NCI-H187 treated with DMSO at 0.1 percent for 48 hours (cell line): ENCODE results near the gene TTYH3.

ENCODE experiments used
- DNase-seq: peaks from one replicate; lab custom pipeline; 2025; lab: John Stamatoyannopoulos, UW

The TTYH3 gene

GRCh38 chr7:2649139-2649838 lies 17.5 kb downstream of the TTYH3 start:
- no peak for DNase-seq

DNA sequence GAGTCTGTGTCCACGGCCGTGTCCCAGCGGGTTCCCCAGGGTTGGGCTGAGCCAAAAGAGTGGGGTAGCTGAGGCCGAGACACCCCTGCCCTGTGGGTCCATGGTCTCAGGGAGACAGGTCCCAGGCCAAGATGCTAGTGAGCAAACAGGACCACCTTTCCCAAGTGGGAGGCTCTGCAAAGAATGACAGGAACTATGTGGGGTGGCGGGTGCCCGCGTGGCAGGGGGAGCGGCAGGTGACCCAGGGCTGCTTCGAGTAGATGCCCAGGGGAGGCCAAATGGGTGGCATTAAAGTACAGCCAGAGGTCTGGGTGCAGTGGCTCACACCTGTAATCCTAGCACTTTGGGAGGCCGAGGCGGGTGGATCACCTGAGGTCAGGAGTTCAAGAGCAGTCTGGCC lies 18.2 kb downstream of the TTYH3 start:
- DNase-seq = no peak

DNA sequence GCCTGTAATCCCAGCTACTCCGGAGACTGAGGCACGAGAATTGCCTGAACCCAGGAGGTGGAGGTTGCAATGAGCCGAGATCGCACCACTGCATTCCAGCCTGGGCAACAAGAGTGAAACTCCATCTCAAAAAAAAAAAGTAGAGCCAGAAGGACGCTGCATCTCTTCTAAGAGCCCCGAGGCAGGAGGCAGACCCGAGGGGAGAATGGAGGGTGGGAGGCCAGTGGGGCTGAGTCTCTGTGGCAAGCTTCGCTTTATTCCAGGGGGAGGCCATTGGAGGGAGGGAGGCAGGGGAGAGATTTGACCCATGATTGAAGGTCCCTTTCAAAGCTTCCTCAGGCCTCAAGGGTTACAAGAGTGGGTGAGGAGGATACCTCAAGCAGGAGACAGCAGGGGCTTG lies 18.7 kb downstream of the TTYH3 start:
- no peak for DNase-seq

DNA sequence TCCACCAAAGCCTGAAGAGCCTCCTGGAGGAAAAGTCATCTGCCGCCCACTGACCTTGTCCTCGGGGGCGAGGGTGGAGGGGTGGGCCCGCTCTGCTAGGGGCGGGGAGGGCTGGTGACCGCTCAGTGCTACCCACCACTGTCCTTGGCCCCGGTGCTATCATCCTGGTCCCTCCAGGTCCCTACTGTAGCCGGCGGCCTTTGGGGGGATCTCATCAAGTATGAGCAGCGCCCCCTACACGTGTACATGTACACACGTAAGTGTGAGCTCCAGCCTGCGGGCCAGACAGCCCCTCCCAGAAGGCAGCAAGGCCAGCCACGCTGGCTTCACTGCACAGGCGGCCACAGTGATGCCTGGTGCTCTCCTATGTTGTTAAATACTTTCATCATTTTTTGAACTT lies 19.6 kb downstream of the TTYH3 start:
- DNase-seq = no peak

DNA sequence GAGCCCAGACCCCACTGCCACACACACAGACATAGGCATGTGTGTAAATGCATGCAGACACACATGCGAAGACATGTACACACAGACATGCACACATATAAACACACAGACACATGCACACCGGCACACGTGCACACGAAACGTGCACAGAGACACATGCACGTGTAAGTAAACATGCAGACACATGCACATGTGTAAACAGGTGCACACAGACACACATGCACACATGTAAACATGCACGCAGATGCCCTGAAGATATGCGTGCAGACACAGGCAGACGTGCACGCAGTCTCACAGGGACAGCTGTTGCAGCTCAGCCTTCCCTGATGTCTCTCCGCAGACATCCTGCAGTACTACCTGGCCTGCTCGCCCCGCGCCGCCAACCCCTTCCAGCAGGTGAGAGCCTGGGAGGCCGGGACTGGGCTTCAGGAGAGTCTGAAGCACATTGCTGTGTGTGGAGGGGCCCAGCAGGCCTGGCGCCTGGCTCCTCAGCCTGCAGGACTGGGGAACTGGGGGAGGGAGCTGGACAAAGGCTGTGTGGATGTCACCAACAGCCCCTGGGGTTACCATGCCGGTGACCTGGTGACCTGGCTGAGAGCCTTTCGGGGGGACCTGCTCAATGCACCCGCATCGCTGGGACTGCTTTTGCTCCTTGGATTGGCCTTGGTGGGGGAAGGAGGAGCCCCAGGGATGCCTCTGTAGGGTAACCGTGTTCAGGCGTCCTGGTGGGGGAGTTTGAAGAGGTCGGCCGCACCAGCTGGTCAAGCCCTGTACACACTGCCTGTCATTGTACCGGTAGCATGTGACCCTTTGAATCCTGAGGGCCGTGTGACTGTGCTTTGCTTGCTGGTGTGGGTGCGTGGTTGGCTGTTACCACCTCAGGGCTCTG lies 20.3 kb downstream of the TTYH3 start:
- DNase-seq = no peak

GRCh38 chr7:2652736-2653060 lies 20.9 kb downstream of the TTYH3 start:
- no peak for DNase-seq

DNA sequence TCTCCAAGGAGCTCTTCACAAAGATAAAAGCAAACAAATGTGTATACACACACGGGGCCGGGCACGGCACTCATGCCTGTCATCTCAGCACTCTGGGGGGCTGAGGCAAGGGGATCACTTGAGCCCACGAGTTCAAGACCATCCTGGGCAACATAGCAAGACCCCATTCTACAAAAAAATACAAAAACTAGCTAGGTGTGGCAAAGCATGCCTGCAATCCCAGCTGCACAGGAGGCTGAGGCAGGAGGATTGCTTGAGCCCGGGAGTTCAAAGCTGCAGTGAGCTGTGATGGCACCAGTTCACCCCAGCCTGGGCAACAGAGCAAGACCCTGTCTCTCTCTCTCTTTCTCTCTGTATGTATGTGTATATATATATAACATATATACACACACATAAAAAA lies 22.3 kb downstream of the TTYH3 start:
- no peak for DNase-seq

GRCh38 chr7:2655870-2656614 lies 24.3 kb downstream of the TTYH3 start:
- DNase-seq = no peak

DNA sequence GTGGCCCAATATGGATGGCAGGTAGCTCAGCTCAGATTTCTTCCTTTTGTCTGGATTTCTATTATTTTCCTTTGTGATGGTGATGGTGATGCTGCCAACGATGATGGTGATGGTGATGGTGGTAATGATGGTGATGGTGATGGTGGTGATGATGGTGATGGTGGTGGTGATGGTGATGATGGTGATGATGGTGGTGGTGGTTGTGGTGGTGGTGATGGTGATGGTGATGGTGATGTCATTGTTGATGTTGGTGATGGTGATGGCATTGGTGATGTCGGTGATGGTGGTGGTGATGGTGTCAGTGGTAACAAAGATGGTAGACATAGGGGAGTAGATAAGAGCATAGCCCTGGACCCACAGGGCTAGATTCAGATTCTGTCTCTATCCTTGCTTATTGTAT lies 25.4 kb downstream of the TTYH3 start:
- DNase-seq = no peak

DNA sequence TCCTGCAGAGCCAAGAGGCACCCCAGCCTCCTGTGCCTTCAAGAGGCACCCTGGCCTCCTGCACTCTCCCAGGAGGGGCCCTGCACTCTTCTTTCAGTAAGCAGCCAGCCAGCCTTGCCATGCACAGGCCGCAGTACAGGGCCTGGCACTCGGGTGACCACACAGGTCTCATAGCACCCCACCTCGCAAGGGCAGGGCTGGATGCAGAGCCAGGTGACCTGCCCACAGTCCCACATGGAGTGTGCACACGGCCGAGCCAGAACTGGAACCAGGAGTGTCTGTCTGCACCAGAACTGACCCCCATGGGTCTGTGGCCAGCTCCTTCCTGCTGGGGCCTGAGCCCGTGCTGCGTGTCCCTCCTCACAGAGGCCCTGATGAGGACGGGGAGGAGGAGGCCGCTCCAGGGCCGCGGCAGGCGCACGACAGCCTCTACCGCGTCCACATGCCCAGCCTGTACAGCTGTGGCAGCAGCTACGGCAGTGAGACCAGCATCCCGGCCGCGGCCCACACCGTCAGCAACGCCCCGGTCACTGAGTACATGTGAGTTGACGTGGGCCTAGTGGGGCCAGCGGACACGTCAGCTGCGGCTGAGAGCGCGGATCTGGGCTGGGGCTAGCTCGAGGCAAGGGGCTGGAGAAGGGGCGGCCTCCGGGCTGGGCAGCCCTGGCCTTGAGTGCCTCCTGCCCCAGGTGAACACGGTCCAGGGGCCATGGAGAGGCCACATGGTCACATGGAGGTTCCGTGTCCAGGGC lies 26.3 kb downstream of the TTYH3 start:
- no peak for DNase-seq

DNA sequence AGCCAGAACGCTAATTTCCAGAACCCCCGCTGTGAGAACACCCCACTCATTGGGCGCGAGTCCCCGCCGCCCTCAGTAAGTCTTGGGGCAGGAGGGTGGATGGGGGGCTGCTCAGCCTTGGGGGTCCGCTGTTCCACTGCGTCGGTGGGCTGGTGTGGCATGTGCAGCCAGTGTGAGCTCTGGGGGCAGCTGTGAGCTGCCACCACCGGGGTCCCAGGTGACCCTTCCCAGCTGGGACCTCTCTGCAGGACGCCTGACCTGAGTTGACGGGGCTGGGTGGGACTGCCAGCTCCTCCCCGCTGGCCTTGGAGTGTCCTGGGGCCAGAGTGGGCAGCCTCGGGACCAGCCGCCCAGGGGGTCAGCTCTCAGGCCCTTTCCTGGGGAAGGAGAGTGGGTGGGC lies 27.2 kb downstream of the TTYH3 start:
- DNase-seq = no peak

DNA sequence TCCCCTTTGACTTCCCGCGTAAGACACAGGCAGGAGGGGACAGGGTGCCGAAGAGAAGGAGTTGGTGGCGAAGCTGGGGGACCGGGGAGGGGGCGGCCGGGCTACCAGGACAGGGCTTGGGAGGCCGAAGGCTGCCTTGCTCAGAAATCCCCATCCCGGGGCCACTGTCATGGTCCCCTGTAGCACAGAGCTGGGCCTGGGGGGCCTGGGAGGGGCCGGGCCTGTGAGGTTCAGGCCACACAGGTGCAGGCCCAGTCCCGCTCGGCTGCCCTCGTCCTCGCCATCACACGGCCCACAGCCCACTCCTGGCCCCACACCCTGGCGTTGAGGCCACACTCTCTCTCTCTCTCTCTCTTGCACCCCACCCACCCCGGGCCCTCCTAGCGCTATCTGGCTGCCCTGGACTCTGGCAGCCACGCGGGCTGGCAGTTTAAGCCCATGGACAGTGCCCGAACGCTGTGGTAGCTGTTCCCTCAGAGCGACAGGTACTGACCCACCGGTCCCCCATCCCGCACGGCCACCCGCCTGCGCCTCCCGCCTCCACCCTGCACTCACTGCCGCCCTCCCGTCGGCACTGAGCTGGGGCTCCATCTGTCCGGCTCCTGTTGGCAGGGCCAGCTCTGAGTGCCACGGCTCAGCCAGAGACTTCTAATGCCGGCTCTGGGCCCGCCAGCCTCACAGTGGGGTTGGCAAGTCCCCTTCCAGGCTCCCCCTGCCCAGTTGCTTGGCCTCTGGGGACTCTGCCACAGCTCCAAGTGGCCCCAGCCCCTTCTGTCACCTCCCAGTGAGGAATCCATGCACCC lies 28.0 kb downstream of the TTYH3 start:
- DNase-seq = no peak

DNA sequence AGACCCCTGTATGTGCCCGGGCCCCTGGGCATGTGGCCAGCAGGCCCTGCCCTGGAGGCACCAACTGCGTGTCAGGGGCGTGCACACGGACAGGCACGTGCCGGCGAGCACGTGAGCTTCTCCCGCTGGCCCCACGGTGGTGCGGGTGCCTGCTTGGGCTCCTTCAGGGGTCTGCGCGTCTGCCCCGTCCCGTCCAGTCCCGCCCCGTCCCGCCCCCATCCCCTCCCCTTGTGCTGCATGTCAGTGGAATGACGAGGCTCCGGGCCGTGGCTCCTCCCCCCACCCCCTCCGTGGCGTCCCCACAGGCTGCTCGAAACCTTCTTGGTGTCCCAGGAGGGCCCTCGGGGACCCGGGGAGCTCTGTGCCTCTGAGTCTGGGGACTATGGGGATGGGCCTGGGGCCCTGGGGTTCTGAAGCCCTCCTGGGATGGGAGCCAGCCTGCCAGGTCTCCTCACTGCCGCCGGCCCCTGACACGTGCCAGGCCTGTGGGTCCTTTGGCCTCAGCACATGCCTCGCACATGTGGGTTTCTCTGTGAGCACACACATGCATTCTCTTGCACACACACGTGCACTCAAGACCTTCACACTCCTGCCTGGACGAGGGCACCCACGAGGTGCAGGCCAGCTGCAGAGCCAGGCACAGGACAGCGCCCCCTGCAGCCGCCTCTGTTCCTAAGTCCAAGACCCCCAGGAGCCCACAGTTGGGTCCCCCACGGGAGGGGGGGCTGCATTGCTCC lies 28.7 kb downstream of the TTYH3 start:
- DNase-seq = no peak

DNA sequence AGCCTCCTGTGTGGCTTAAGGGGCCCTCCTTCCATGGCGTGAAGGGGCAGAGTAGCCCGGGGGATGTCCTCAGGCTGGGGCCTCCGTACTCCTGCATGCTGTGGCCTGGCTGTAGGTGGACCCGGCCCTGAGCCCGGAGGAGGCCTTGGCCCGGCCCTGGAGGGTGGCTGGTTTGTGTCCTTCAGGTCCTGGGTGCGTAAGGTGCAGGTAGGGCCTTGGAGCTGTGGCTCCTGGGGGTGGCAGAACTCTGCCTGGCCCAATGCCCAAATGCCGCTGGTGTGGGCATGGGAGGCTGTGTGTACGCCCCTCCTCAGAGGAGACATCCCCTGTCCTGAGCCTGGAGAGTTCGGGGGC lies 29.3 kb downstream of the TTYH3 start:
- no peak for DNase-seq

DNA sequence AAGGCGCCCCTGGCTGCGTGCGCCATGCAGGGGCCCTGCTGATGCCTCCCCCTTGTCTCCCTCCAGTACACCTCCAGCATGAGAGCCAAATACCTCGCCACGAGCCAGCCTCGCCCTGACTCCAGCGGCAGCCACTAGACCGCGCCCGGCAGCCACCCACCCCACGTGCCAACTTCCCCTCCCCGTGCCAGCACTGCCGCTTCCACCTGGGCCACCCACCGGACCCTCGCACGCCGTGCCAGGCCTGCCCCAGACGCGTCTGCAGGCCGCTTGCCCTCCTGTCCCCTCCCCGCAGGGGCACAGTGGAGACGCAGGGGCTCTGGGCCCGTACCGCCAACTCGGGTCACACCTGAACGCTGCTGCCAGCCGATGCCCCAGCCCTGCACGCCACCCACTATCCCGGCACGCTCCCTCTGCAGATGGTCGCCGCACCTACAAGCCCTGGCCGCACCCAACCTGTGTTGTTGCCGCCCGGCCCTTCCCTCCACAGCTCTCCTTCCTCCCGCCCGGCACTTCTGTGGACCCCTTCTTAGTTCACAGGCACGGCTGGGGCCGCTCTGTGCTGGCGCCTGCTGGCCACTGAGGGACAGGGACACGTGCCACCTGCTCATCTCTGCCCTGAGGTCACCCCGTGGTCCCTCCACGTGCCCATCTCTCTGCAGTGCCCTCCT lies 30.0 kb downstream of the TTYH3 start:
- no peak for DNase-seq

DNA sequence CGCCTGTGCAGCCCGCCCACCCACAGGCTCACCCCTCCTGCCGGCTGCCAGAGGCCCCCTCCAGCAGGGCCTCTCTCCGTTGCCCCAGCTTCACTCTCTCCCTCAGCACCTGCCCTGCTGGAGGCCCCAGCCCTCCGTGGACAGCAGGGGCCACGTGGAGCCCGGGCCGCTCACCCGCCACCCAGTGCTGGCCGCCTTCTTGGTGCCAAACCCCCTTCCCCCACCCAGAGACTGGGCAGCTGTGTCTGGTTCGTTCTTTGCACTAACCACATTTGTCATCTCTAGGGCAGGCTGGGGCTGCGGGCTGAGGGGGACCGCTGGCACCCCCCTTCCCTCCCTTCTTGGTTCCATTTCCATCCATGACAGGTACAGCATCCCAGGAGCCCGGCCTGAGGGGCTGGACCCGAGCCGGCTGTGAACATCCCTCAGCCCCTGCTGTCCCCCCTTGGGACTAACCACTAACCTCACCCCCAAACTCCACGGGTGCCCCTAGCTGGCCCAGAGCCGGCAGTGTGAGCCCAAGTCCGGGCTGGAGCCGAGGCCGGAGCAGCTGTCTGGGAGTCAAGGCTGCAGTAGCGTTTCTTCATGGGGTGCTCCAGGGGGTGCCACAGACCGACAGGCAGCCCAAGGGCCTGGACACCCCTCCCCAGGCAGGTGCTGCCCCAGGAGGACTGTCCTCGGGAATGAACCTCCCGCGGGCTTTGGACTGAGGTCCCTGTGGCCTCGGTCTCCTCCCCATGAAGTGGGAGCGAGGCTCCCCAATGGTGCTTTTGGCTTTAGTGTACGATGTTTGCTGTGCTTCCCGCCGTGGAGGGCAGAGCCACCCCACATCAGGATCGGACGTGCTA lies 30.7 kb downstream of the TTYH3 start:
- DNase-seq = no peak

GRCh38 chr7:2663121-2663886 lies 31.5 kb downstream of the TTYH3 start:
- no peak for DNase-seq

DNA sequence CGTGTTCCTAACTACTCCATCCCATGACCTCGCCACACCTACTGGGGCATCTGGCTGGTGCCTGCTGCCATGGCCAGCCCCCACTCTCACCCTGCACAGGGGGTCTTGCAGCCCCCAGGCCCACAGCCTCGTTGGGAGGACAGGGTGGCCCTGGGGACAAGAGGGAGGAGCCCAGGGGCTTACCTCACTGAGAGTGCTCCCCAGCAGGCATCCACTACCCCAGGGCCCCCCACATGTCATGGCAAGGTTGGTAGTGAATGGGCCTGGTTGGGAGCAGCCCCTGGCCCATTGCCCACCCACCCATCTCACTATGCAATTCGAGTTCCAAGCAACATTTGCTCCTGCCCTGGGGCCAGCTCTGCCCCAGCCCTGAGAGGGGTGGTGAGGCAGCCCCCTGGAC lies 32.2 kb downstream of the TTYH3 start:
- no peak for DNase-seq
